Melanocyte of skin (primary cell): ENCODE results near the gene DPT. TPM values are rescaled to one million over a fixed set of nuclear protein-coding genes. Genes with fewer than 3 reads are reported as not detected.

ENCODE experiments used
- total RNA-seq, 2 donors: library from RNA; depleted of rRNA; stranded (reverse); fragments of >200 nt; gene quantifications; 2 replicates each; pipeline ENCODE4 v1.2.3, GENCODE V29; 2012

The DPT gene
- total RNA-seq = not detected

DNA sequence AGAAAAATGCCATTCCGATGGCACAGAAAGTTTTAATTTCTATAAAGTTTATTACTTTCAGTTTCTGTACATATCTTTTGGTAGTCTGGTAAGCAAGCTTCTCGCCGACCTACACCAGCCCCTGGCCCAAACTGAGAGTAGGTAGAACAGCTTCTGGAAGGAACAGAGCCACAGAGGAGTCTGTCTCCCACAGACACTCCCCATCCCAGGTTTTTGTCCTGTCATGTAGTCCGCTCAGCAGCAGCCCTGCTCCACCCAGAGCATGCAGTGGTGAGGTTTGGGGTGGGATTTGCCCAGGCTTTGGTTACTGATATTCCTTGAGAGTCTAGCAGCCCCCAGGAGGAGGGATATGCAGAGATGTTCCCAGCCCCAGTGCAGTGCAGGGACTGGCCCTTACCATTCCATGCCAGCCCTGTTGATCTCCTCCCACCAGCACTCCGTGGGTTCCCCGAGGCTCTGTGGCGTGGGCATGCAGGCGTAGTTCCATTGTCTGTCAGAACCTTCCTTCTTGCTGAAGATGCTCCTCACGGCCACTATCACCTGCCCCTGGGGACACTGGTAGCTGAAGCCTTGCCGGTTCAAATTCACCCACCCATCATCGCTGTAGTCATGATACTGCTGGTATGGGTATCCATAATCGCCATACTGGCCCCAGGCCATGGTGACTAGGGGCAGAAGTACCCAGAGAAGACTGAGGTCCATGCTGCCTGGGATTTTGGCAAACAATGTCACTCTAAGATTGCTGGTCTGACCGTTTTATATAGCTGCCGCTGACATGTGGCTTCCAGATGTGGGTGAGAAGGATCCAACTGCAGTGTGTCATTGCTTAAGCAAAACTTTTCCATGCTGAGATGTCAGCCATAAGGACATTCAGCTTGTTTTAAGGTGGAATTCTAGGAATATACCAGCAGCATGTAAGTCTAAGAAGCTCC is at the start of gene DPT:
Gene DPT, minus strand, starts transcription at position 734 of the 932 bp plus-strand sequence. Its CDS starts 32 bp downstream, at position 702.

Other genes starting within 250 kb of the DPT start
- gene XCL2, start 185.2 kb downstream of the DPT start, total RNA-seq = not detected
- gene XCL1, start 152.6 kb downstream of the DPT start, total RNA-seq = not detected